ENCODE measurements around the gene PGAP2.

- TF ChIP-seq CTCF (IDR thresholded peaks at IDR 0.05) (no peak), POLR2A (IDR thresholded peaks at IDR 0.05) (no peak)
These were observed 45.1 kb downstream of the PGAP2 start for GRCh38 chr11:3853545-3853842.
